Stimulated activated CD4-positive, alpha-beta T cell treated with anti-CD3 and anti-CD28 coated beads, Interleukin-15, amount 100 ng/mL, for 48 hours (primary cell): ENCODE data around the gene GMPPA.

Experiments used
- DNase-seq, 2 donors: peaks; one replicate each; pipeline ENCODE4 v3.0.0-alpha.2; 2020; ENCODE audit warnings: low read depth in 2 of 2

The GMPPA gene

DNA sequence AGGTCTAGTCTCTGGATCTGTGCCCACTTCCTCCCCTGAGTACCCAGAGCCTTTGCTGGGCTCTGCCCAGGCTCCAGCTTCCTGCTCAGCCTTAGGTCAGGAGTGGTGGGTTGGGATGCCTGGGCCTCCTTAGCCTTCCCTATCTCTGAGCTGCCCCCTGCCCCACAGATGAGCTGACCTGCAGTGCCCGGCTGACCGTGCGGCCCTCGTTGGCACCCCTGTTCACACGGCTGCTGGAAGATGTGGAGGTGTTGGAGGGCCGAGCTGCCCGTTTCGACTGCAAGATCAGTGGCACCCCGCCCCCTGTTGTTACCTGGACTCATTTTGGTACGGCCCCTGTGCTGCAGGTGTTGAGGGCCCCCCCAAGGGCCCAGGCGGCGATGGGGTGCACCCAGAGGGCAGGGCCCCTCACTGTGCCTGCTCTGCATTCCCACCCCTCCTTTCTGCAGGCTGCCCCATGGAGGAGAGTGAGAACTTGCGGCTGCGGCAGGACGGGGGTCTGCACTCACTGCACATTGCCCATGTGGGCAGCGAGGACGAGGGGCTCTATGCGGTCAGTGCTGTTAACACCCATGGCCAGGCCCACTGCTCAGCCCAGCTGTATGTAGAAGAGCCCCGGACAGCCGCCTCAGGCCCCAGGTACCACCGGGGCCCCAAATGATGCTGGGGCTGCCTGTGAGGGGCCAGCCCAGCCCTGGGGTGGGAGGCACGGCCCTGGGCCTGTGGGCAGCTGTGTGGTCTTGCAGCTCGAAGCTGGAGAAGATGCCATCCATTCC is 30.1 kb upstream of the GMPPA start:
- DNase-seq, result no peak

DNA sequence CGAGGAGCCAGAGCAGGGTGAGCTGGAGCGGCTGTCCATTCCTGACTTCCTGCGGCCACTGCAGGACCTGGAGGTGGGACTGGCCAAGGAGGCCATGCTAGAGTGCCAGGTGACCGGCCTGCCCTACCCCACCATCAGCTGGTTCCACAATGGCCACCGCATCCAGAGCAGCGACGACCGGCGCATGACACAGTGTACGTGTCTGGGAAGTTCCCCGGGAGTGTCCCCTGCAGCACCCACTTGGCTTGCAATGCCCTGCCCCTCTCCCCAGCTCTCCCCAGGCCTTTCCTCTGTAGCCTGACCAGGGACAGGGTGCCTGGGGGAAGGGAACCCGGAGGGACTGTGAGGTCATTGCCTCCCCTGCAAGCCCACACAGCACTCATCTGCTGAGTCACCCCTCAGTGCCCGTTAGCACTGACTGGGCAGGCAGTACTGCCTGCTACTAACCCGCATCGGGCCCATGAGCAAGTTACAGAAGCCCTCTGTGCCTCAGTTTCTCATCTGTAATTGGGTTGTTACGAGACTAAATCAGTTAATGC is 29.4 kb upstream of the GMPPA start:
- DNase-seq, result no peak

DNA sequence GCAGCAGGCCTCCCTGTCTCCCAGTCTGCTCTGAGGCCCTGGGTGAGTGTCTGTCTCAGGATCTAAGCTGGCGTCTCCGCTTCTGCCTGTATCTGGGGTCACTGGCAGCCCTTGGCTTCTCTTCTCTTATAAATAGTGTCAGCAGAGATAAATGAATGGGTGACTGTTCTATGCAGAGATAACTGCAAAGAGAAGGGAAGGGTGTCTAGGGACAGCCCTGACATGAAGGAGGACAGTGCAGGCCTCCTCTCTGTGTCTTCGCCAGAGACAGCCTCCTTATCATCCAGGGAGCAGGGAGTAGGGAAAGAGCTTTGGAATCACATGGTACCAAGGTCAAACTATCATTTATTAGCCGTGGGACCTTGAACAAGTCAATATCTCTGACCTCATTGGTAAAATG is 28.3 kb upstream of the GMPPA start:
- DNase-seq, result no peak

DNA sequence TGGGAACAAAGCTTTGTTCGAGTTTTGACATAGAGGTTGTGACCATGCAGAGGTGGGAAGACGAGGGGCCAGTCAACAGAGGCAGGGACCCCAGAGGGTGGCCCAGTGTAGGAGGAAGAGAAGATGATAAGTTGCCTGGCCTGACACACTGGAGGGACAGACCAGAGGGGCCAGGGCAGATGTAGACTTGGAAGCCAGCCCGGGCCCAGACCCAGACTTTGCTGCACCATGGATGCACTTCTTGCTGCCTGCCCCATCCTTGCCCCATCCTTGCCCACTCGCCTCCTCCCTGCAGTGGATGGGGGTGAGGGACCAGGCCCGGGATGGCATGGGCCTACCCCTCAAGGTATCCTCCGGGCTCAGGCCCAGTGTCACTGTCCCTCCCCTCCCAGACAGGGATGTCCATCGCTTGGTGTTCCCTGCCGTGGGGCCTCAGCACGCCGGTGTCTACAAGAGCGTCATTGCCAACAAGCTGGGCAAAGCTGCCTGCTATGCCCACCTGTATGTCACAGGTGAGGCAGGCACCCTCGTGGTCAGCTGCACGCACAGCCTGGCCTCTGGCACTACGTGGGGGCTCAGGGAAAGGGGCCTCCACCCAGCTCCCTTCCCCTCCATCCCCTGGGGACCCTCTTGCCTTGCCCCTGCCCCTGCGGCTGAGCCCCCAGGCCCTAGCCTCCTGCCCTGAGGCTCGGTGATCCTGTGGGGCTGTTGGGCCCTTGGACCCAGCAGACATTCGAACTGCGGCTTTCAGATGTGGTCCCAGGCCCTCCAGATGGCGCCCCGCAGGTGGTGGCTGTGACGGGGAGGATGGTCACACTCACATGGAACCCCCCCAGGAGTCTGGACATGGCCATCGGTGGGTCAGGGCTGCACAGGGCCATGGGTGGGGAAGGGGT is 27.0 kb upstream of the GMPPA start:
- DNase-seq, result no peak

DNA sequence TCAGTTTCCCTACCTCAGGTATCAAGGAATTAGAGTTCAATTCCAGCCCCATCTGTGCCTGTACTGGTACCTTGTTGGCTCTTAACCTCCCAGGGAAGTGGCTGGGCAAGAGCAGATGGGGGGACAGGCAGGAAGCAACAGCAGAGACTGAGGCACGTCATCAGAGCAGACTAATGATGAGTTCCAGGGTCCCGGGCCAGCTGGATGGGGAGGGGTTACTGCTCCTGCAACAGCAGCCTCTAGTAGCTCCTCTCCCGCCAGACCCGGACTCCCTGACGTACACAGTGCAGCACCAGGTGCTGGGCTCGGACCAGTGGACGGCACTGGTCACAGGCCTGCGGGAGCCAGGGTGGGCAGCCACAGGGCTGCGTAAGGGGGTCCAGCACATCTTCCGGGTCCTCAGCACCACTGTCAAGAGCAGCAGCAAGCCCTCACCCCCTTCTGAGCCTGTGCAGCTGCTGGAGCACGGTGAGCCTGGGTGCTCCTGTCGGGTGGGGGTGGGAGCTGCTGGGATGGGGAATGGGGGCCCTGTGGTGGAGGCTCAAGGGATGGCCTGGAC is 26.0 kb upstream of the GMPPA start:
- DNase-seq, result no peak

DNA sequence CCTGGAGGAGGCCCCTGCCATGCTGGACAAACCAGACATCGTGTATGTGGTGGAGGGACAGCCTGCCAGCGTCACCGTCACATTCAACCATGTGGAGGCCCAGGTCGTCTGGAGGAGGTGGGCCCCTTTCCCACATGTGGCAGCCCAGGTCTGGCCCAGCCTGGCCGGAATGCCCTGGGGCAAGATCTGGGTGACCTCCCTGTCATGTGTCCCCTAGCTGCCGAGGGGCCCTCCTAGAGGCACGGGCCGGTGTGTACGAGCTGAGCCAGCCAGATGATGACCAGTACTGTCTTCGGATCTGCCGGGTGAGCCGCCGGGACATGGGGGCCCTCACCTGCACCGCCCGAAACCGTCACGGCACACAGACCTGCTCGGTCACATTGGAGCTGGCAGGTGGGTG is 25.2 kb upstream of the GMPPA start:
- DNase-seq, result no peak

DNA sequence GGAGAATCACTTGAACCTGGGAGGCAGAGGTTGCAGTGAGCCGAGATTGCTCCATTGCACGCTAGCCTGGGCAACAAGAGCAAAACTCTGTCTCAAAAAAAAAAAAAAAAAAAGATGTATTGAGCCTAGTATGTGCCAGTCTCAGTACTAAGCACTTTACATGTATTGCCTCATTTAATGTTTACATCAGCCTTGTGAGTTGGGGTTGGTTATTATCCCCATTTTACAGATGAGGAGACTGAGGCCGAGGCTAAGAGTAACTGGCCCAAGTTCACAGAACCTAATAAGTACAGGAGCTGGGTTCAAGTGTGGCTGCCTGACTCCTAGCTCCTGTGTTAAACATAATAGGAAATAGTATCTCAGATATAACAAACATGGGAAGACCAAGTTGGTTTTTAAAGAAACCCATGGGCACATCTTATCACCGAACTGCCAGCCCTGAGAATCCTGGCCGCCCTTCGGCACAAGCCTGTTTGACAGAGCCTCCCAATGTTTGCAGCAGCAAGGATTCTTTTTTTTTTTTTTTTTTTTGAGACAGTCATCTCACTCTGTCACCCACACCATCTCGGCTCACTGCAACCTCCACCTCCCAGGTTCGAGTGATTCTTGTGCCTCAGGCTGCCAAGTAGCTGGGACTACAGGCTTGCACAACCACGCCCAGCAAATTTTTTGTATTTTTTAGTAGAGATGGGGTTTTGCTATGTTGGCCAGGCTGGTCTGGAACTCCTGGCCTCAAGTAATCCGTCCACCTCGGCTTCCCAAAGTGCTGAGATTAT is 24.2 kb upstream of the GMPPA start:
- no peak for DNase-seq

DNA sequence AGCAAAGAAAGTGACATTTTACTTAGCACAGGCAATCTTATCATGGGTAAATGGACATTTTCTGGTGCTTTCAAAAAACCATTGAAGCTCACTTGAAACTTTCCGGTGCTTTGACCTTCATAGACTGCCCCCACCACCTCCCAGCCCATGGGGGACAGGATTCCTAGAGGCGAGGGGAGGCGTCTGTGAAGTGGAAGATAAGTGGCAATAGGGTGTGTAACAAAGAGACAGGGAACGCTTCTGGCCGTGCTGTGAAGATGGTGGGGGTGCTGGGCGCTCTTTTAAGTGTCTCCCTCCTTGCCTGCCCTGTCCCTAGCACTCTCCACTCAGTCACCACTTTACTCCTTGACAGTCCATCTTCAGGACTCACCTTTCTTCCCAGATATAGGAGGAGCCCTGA is 23.4 kb upstream of the GMPPA start:
- DNase-seq, result no peak

DNA sequence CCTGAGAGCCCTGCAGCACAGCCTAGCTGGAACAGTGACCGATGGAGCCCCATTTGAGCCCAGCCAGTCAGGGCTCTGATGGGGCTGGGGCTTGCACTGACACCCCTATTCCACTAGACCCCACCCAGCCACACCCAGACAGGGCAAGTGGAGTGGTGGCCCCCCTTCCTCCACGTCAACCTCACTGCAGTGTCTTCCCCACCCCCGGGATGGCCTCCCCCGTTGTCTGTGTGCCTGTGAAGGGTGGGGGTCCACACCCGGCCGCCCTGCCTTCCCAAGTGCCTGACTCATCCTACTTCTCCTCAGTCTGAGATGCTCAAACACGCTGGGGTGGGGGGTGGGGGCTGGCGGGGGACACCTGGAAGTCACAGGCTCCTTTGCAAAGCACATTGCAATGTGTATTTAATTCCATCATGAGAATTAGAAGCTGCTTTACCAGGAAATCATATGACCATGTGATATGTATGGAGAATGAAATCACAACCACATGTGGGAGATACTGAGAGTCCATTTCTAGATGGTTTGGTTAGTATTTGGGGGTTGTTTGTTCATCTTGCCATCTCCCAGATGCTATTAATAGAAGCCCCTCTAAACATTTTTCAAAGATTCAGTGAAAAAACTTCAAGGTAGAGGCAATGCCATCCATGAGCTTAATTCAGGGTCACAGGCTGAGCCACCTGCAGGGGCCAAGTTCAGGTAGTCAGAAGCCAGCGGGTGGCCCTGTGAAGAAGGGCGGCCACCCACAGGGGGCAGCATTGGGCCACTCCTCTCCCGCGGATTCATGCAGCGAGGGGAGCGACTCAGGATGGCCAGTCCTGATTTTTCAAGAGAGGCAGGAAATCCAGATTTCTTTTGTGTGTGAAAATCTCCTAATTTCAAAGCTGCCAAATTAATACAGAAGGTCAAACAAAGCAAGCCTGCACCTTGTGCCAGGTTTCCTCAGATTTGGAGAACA is 22.7 kb upstream of the GMPPA start:
- peak; percentile 29 to 65 for DNase-seq

DNA sequence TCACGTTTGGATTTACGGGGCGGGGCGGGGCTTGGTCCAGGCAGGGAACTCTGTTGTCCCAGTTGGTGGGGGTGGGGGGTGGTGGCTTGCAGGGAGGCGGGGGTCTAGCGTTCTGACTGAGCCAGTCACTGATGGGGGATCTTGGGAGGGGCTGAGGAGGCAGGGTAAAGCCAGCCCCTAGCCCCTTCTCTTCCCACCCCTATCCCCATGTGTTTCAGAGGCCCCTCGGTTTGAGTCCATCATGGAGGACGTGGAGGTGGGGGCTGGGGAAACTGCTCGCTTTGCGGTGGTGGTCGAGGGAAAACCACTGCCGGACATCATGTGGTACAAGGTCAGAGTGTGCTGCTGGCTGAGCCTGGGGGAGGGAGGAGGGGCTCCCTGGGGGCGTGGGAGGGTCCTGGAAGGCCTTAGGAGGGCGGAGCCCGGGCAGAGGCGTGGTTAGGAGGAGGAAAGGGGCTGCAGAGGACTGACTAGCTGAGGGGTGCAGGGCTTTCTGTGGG is 22.0 kb upstream of the GMPPA start:
- no peak for DNase-seq

DNA sequence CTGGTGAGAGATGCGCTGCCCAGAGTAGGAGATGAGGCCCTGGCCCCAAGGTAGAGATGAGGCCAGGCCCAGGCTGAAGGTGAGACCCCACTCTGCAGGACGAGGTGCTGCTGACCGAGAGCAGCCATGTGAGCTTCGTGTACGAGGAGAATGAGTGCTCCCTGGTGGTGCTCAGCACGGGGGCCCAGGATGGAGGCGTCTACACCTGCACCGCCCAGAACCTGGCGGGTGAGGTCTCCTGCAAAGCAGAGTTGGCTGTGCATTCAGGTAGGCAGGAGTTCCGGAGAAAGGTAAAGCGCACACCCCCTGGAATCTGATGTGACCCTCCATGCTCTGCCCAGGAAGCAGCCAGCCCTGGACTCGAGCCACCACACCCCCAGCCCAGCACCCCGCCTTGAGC is 21.5 kb upstream of the GMPPA start:
- DNase-seq, result no peak

DNA sequence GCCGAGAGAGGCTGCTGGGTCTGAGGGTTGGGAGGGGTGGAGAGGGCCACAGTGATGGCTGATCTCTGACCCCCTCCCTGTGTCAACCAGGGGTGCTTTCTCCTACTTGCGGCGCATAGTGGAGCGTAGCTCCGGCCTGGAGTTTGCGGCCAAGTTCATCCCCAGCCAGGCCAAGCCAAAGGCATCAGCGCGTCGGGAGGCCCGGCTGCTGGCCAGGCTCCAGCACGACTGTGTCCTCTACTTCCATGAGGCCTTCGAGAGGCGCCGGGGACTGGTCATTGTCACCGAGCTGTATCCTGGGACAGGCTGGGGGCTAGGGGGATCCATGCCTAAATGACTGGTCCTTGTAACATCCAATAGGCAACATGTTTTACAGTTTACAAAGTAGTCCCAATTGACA is 20.9 kb upstream of the GMPPA start:
- no peak for DNase-seq

DNA sequence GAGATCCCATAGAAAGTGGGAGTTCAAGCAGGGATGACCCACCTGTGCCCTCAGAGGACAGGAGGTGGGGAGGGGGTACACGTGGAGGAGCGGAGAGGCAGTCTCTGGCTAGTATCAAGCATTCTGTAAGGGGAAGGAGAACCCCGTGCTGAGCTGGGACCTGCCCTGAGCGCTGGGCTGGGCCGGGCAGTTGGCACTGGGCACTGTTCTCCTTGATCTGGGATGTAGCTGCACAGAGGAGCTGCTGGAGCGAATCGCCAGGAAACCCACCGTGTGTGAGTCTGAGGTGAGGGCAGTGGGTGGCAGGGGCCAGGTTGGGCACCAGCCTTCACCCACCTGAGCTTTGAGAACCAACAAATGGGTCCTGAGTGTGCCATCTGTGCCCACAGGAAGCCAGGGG is 19.8 kb upstream of the GMPPA start:
- no peak for DNase-seq

DNA sequence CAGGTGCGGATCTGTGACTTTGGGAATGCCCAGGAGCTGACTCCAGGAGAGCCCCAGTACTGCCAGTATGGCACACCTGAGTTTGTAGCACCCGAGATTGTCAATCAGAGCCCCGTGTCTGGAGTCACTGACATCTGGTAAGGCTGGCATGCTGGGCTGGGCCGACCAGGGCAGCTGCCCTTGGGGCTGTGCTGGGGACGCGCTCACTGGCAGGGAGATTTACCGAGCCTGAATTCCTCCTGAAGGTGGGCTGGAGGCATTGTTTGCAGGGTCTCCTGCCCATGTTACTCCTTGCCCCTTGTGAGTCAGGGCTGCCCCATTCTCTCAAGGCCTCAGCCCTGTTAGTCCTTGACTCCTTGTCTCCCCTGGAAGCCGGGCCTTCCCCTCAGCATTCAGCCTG is 18.7 kb upstream of the GMPPA start:
- DNase-seq, result no peak

DNA sequence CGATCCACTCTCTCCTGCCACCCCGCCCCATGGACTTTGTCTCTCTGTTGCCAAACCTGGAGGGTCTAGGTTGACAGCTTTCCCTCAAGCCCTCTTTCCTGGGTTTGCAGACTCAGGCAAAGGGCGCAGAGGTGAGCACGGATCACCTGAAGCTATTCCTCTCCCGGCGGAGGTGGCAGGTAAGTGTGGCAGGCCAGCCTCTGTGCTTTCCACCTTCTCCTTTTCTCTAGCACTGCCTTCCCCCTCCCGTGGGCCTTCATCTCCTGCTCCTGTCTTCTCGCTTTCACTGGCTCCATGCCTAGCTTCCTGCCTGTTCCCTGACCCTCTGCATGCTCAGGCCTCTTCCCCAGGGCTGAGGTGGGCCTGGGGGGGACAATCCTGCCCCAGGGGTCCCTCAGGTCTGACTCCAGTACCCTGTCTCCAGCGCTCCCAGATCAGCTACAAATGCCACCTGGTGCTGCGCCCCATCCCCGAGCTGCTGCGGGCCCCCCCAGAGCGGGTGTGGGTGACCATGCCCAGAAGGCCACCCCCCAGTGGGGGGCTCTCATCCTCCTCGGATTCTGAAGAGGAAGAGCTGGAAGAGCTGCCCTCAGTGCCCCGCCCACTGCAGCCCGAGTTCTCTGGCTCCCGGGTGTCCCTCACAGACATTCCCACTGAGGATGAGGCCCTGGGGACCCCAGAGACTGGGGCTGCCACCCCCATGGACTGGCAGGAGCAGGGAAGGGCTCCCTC is 15.9 kb upstream of the GMPPA start:
- no peak for DNase-seq

DNA sequence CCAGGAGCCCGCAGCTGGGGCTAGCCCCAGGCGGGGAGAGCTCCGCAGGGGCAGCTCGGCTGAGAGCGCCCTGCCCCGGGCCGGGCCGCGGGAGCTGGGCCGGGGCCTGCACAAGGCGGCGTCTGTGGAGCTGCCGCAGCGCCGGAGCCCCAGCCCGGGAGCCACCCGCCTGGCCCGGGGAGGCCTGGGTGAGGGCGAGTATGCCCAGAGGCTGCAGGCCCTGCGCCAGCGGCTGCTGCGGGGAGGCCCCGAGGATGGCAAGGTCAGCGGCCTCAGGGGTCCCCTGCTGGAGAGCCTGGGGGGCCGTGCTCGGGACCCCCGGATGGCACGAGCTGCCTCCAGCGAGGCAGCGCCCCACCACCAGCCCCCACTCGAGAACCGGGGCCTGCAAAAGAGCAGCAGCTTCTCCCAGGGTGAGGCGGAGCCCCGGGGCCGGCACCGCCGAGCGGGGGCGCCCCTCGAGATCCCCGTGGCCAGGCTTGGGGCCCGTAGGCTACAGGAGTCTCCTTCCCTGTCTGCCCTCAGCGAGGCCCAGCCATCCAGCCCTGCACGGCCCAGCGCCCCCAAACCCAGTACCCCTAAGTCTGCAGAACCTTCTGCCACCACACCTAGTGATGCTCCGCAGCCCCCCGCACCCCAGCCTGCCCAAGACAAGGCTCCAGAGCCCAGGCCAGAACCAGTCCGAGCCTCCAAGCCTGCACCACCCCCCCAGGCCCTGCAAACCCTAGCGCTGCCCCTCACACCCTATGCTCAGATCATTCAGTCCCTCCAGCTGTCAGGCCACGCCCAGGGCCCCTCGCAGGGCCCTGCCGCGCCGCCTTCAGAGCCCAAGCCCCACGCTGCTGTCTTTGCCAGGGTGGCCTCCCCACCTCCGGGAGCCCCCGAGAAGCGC is 15.0 kb upstream of the GMPPA start:
- DNase-seq, result no peak

DNA sequence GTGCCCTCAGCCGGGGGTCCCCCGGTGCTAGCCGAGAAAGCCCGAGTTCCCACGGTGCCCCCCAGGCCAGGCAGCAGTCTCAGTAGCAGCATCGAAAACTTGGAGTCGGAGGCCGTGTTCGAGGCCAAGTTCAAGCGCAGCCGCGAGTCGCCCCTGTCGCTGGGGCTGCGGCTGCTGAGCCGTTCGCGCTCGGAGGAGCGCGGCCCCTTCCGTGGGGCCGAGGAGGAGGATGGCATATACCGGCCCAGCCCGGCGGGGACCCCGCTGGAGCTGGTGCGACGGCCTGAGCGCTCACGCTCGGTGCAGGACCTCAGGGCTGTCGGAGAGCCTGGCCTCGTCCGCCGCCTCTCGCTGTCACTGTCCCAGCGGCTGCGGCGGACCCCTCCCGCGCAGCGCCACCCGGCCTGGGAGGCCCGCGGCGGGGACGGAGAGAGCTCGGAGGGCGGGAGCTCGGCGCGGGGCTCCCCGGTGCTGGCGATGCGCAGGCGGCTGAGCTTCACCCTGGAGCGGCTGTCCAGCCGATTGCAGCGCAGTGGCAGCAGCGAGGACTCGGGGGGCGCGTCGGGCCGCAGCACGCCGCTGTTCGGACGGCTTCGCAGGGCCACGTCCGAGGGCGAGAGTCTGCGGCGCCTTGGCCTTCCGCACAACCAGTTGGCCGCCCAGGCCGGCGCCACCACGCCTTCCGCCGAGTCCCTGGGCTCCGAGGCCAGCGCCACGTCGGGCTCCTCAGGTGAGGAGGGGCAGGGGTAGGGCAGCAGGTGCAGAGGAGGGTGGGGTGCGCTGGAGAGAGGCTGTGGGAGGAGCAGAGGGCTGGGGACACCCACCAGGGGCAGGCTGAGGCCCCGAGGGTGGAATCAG is 14.1 kb upstream of the GMPPA start:
- no peak for DNase-seq

DNA sequence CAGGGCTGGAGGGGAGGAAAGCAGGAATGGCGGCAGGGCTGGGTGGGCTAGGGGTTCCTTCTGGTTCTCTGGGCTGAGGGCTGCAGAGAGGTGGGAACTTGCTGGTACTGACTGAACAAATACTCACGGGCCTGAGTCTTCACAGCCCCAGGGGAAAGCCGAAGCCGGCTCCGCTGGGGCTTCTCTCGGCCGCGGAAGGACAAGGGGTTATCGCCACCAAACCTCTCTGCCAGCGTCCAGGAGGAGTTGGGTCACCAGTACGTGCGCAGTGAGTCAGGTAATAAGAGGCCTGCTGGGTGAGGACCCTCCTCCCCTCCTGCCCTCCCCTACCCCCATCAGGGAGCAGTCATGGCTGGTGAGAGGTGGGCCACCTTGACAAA is 13.5 kb upstream of the GMPPA start:
- no peak for DNase-seq
